Natural killer cell (primary cell): ENCODE measurements around the gene DISC1. TPM values are rescaled to one million over a fixed set of nuclear protein-coding genes. Genes with fewer than 3 reads are reported as not detected.

Experiments
- ATAC-seq, 3 donors: fragments of 150-1000 bp in 2 of 3; fragments of 200-7000 bp in 1 of 3; cut with Tn5 transposase; 1 replicate in 1 of 3; 2 replicates in 2 of 3; pipeline ENCODE4 v1.10.0; 2021; ENCODE audit warnings: mild to moderate bottlenecking in 2 of 3, moderate library complexity in 2 of 3
- DNase-seq, 2 donors: peaks; one replicate each; pipeline versions ENCODE4 v3.0.0 to v3.0.0-alpha.2; 2013 to 2021; ENCODE audit warnings: mixed read lengths in 1 of 2
- H3K27ac ChIP-seq: one replicate; pipeline ENCODE4 v1.5.1; 2013; ENCODE audit warnings: mild to moderate bottlenecking, low read length
- H3K27me3 ChIP-seq: one replicate; pipeline ENCODE4 v1.6.1; 2013; ENCODE audit warnings: low read length; ENCODE audit not compliant: control insufficient read depth, insufficient read depth
- H3K36me3 ChIP-seq: one replicate; pipeline ENCODE4 v1.6.1; 2013; ENCODE audit warnings: low read length; ENCODE audit not compliant: control insufficient read depth, insufficient read depth
- H3K4me1 ChIP-seq: one replicate; pipeline ENCODE4 v1.6.1; 2013; ENCODE audit warnings: low read length; ENCODE audit not compliant: control insufficient read depth, insufficient read depth
- H3K4me3 ChIP-seq: one replicate; pipeline ENCODE4 v1.5.1; 2013; ENCODE audit warnings: low read length
- H3K9me3 ChIP-seq: one replicate; pipeline ENCODE4 v1.6.1; 2013; ENCODE audit warnings: low read length; ENCODE audit not compliant: control insufficient read depth, insufficient read depth
- H3K27ac Mint-ChIP-seq, 2 donors: one replicate each; pipeline ENCODE4 v1.8.0; 2022; ENCODE audit warnings: mild to moderate bottlenecking in 2 of 2, mixed read lengths in 2 of 2, moderate library complexity in 1 of 2
- H3K27me3 Mint-ChIP-seq, 2 donors: one replicate each; pipeline ENCODE4 v1.8.0; 2022; ENCODE audit warnings: low read depth in 2 of 2, mixed read lengths in 2 of 2
- H3K36me3 Mint-ChIP-seq: one replicate; pipeline ENCODE4 v1.8.0; 2022; ENCODE audit warnings: mixed read lengths
- H3K4me1 Mint-ChIP-seq, 2 donors: one replicate each; pipeline ENCODE4 v1.8.0; 2022; ENCODE audit warnings: mixed read lengths in 2 of 2
- H3K4me3 Mint-ChIP-seq: one replicate; pipeline ENCODE4 v1.8.0; 2022; ENCODE audit warnings: mild to moderate bottlenecking, moderate library complexity, mixed read lengths
- H3K9me3 Mint-ChIP-seq, 2 donors: one replicate each; pipeline ENCODE4 v1.8.0; 2022; ENCODE audit warnings: mixed read lengths in 2 of 2
- WGBS: methylation state at CpG from one replicate; pipeline ENCODE4 v1.1.7; 2013; ENCODE audit warnings: missing lambda C conversion rate; ENCODE audit not compliant: insufficient coverage; 5-methylcytosine and 5-hydroxymethylcytosine counted together
- intact Hi-C: fragments of 100-400 bp; cut with micrococcal nuclease; formaldehyde crosslinking; loops from one replicate; pipeline ENCODE4 v1.14.2; 2022
- total RNA-seq, 4 donors: library from RNA; stranded (reverse); fragments of 120-200 nt in 1 of 4; gene quantifications; one replicate each; pipeline versions ENCODE4 v1.2.3 to v1.2.4, GENCODE V29; 2013 to 2022
- TF ChIP-seq, protein P1 (sequence below): fragments of 200-600 bp; IDR thresholded peaks from one replicate; pipeline ENCODE4 v1.8.0; 2022; ENCODE audit warnings: antibody characterized with exemption

Gene DISC1
- total RNA-seq, 3 donors from 2014 or later (not counting 1 experiment from before 2014, with no cell fraction given) = 5.9 to 10.7 (median 9.7) TPM

DNA sequence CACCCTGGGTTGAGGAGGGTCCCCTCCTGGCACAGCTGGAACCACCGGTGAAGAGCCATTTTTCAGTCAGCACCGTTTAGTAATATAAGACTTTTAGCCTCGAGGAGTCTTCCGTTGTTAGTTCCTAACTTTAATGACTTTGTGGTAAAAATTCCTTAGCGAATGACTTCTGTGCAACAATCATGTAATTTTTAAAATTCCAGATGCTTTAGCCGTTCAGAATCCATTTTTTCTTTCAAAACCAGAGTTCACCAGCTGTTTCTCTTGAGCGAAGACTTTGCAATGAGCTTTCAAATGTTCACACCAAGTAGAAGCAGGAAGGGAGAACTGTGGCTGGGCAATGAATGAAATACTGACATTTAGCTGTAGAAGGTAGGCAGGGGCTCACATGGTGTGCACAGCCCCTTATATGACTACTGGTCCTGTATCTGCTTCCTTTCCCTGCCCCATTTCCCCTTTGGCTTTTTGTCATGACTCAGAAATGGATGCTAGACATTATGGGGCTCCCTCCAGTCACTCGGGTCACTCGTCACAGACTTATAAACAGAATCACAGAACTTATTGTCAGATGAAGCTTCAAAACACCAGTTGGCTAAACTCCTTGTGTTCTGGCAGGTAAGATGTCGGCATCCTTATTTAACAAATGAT is 4.1 kb downstream of the DISC1 start:
- peaks cover 25% of the 10 kb centered on the region for H3K4me1 ChIP-seq
- intact Hi-C loops = no loop called here
- H3K36me3 ChIP-seq = no peaks in the 10 kb centered on the region
- peaks cover 23 to 26% of the 10 kb centered on the region in 2 donors for H3K4me1 Mint-ChIP-seq
- H3K4me3 Mint-ChIP-seq = no peak overlapping the region
- ATAC-seq = no peak
- no peak overlapping the region for H3K27ac Mint-ChIP-seq
- no peaks in the 10 kb centered on the region for H3K36me3 Mint-ChIP-seq
- TF ChIP-seq, protein P1, sequence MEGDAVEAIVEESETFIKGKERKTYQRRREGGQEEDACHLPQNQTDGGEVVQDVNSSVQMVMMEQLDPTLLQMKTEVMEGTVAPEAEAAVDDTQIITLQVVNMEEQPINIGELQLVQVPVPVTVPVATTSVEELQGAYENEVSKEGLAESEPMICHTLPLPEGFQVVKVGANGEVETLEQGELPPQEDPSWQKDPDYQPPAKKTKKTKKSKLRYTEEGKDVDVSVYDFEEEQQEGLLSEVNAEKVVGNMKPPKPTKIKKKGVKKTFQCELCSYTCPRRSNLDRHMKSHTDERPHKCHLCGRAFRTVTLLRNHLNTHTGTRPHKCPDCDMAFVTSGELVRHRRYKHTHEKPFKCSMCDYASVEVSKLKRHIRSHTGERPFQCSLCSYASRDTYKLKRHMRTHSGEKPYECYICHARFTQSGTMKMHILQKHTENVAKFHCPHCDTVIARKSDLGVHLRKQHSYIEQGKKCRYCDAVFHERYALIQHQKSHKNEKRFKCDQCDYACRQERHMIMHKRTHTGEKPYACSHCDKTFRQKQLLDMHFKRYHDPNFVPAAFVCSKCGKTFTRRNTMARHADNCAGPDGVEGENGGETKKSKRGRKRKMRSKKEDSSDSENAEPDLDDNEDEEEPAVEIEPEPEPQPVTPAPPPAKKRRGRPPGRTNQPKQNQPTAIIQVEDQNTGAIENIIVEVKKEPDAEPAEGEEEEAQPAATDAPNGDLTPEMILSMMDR = no peak
- no peaks in the 10 kb centered on the region for H3K27me3 ChIP-seq
- H3K9me3 Mint-ChIP-seq = no peaks in the 10 kb centered on the region
- peaks cover 0 to 7% of the 10 kb centered on the region in 2 donors for H3K27me3 Mint-ChIP-seq
- no peak overlapping the region for H3K27ac ChIP-seq
- H3K9me3 ChIP-seq = no peaks in the 10 kb centered on the region
- DNase-seq = no peak
- no peak overlapping the region for H3K4me3 ChIP-seq
- 95% methylated on average over 10 of the region's 10 CpGs for WGBS

DNA sequence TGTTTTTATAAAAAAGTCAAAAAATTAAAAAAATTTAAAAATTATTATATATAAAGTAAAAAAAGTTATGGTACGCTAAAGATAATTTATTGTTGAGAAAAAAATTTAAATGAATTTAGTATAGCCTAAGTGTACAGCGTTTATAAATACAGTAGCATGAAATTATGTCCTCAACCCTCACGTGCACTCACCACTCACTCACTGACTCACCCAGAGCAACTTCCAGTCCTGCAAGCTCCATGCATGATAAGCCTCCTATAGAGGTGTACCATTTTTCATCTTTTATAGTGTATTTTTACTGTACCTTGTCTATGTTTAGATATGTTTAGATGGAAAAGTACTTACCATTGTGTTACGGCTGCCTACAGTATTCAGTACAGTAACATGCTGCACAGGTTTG is 5.1 kb downstream of the DISC1 start:
- no peak for ATAC-seq
- WGBS = 100% methylated on average over 3 of the region's 4 CpGs
- no peaks in the 10 kb centered on the region for H3K27me3 ChIP-seq
- H3K27ac Mint-ChIP-seq = no peak overlapping the region
- H3K27me3 Mint-ChIP-seq = no peaks in the 10 kb centered on the region
- H3K36me3 ChIP-seq = no peaks in the 10 kb centered on the region
- no peaks in the 10 kb centered on the region for H3K9me3 Mint-ChIP-seq
- H3K36me3 Mint-ChIP-seq = no peaks in the 10 kb centered on the region
- H3K4me1 Mint-ChIP-seq = peaks cover 13 to 15% of the 10 kb centered on the region in 2 donors
- no peak for DNase-seq
- intact Hi-C loops = no loop called here
- no peaks in the 10 kb centered on the region for H3K9me3 ChIP-seq
- no peak overlapping the region for H3K4me3 Mint-ChIP-seq
- H3K27ac ChIP-seq = no peak overlapping the region
- peaks cover 16% of the 10 kb centered on the region for H3K4me1 ChIP-seq
- H3K4me3 ChIP-seq = no peak overlapping the region
- TF ChIP-seq, protein P1 = no peak

DNA sequence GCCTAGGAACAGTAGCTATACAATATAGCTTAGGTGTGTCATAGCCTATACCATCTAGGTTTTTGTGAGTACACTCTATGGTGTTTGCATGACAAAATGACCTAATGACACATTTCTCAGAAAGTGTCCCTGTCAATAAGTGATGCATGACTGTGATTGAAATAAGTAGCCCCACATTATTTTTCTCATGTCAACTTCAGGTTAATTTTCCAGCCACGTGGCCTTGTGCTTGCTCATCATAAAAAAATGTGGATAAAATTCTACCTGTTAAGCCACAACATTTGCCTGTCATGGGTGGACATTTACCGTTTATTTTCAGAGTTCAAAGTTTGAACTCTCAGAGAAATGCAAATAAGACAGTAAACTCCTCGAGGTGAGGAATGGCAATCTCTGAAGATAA is 5.5 kb downstream of the DISC1 start:
- DNase-seq (no peak), ATAC-seq (no peak)
- no peaks in the 10 kb centered on the region for H3K36me3 Mint-ChIP-seq
- Histone ChIP-seq H3K4me1 (peaks cover 13% of the 10 kb centered on the region), H3K9me3 (no peaks in the 10 kb centered on the region), H3K4me3 (no peak overlapping the region), H3K36me3 (no peaks in the 10 kb centered on the region), H3K27ac (no peak overlapping the region), H3K27me3 (no peaks in the 10 kb centered on the region)
- peaks cover 13% of the 10 kb centered on the region in 2 donors for H3K4me1 Mint-ChIP-seq
- H3K27me3 Mint-ChIP-seq = no peaks in the 10 kb centered on the region
- H3K4me3 Mint-ChIP-seq = no peak overlapping the region
- intact Hi-C loops = no loop called here
- TF ChIP-seq, protein P1 = no peak
- WGBS = 73% methylated on average over 3 of the region's 3 CpGs
- H3K27ac Mint-ChIP-seq = no peak overlapping the region
- H3K9me3 Mint-ChIP-seq = no peaks in the 10 kb centered on the region
